Stimulated activated CD4-positive, alpha-beta T cell treated with anti-CD3 and anti-CD28 coated beads, Interleukin-12 subunit alpha, Interleukin-12 subunit beta, amount 100 ng/mL, for 4 hours (primary cell): ENCODE data around the gene SLC45A1.

Experiments used
- DNase-seq: peaks from one replicate; pipeline ENCODE4 v3.0.0-alpha.2; 2020

Gene SLC45A1

DNA sequence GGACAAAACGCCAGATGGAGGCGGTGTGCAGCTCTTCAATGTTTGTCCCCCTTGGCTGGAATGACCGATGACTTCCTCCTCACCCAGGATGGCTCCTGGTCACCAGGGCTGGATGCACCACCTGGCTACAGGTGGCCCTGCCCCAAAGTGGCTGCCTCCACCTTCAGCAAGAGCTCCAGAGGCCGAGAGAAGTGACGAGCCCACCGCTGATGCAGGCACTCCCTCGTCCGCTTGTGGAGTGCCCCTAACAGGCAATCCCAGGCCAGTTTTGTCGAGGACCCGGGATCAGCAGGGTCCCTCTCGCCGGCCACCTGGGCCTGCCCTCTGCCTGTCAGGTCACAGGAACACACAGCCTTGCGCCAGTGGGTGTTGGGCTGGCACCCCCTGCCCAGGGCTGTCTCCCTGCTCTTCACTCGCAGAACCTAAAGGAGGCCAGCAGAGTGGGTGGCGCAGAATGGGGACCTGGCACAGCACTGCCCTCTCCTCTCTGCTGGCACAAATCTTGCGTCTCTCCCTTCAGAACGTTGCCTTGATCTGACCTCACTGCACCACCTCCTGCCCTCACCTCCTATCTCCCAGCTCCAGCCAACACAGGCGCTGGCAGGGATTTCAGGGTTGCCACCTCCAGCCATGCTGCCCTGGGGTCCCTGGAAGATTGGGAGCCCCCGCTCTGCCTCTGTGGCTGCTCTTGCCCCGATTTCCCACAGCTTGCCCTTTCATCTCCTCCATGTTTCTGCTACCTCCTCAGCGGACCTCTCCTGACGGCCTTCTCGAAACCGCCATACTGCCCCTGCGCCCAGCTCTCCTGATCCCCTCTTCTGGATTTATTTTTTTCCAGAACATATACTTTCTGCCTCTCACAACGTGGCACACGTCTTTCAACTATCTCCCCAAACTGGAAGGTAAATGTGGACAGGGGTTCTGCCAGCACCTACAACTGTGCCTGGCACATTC lies 38.6 kb downstream of the SLC45A1 start:
- no peak for DNase-seq

DNA sequence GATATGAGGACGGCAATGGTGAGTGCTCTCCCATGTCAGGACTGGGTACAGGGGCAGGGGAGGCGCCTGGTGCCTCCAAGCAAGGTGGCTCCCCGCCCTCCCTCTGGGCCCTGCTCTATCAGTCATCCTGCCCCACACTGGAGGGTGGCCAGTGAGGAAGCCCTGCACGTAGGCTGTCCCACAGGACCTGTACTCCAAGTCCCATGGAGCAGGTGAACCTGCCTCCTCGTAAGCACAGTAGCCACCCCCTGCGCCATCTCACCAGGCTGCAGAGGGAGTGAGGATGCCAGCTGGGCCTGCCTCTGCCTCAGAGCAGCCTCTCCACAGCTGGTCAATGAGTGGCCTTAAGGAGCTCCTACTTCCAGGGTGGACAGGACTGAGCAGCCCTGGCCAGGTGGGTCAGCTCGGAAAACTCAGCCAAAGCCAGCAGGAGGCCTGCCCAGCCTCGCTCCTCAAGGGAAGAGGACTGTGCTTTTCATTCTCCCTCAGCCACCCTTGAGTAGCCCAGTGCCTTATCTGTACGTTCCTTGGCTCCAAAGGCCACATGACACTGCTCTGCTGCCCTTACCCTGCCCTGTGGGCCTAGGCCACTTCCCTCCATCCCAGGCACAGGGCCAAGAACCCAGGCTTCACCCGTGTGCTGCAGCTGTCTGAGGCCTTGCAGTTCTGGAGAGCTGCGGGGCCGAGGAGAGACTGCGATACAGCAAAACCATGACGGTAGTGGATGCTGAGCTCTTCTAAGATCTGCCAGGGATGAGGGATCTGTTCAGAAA lies 39.6 kb downstream of the SLC45A1 start:
- no peak for DNase-seq

DNA sequence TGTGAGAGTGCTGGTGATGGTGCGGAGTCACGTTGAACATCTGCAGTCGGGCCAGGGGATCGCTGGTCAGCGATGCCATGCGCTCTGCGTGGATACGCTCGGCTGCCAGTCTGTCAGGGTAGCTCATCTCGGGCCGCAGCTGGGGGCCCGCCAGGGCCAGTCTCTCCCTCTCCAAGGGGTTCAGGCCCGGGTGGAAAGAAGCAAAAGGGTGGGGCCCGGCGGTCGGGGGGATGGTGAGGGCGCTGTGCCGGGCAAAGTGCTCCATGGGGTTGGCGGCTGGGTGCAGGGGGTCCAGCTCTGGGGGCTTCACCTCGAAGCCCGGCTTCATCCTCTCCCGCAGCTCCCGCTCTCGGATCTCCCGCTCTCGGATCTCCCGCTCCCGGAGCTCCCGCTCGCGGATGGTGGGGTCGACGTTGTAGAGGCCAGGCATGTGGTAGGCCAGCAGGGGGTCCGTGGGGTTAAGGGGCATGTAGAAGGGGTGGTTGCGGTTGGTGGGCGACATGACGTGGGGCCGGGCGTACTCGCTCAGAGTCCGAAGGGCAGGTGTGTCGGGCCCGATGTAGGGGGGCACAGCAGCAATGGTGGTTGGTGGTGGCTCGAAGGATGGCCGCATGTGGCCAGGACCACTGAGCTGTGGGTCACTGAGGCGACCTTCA lies 40.5 kb downstream of the SLC45A1 start:
- DNase-seq: no peak

DNA sequence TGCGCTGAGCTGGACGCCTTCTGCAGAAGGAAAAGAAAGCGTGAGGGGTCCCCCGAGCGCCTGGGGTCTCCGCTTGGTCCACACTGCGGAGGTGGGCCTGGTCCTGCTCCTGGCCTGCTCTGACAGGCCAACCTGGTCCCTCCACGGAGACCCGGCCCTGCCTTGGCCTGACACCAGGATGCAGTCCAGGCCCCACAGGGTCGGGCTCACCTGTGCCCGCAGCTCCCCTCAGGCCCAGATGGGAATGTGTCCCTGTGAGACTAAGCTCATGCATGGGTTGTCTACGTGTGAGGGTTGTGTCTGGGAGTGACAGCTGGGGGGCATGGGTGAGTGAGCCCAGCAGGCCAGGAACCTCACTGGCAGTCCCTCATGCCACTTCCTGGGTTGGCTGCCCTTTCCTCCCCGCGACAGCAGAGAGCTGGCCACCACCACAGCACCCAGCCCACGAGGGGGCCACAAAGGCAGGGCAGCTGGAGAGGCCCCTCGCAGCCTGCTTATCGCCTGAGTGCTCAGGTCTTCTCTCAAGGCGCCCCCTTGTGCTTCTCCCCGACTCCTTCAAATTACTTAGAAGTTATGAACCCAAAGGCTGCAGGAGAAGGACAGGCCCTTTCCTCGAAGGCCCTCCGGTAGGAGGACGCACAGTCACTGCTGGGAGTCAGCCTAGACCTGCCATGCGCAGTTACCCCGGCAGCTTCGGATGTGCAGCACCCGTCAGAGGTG lies 41.1 kb downstream of the SLC45A1 start:
- DNase-seq: no peak

DNA sequence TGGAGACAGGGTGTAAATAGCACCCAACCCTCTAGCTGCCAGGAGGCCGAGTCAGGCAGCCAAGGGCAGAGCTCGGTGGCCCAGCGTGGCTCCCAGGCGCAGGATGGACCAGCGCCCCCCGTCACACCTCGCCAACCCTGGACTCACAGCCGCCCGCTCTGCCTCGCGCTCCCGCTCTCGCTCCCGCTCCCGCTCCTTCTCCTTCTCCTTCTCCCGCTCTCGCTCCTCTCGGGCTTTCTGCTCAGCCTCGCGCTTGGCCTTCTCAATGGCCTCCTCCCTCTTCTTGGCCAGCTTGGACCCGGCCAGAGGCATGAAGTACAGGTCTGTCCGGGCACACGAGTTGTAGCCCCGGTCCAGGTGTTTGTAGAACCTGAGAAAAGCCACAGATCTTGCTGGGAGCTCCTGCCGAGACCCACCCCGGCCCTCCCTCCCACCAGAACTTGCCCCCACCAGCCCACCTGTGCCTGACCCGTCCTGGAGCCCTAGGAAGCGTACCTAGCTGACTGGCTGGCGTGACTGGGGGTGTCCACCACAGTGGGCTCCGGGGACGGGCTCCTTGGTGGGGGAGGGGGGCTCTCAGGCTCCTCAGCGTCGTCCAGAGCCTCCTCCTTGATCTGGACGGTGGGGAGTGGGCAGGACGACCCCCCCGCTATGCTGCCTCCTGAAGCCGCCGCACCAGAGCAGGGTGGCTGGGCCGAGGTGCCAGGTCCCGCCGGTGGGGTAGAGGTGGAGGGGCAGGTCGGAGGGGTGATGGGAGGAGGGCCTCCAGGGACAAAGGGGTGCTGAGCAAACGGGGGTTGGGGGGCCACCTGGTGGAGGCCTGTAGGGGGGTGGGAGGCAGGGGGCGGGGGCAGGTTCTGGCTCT lies 41.9 kb downstream of the SLC45A1 start:
- DNase-seq: no peak

DNA sequence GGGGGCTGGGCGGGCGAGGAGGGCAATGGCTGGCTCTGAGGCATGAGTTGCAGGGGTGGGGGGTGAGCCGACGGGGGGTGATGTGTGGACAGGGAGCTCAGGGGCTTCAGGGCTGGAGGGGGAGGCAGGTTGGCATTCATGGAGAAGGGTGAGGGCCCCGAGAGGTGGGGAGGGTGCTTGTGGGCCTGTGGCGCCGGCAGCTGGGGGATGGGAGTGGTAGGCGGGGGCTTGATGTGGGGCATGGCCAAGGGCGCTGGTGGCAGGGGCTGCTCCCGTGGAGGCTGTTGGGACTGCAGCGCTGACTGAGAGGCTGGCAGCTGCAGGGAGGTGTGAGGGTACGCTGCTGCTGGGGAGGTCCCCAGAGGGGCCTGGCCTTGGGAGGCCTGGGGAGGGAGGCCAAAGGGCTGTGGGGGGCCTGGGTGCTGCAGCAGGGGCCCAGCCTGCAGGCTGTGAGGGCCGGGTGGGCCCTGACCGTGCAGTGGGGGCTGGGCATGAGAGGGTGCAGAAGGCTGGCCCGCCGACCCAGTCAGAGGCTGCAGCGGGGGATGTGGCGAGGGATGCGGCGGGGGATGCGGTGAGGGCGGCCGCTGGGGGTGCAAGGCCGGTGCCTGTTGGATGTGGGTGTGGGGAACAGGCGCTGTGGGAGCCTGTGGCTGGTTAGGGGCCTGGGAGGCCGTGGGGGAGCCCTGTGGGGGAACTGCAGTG lies 42.7 kb downstream of the SLC45A1 start:
- DNase-seq: no peak

DNA sequence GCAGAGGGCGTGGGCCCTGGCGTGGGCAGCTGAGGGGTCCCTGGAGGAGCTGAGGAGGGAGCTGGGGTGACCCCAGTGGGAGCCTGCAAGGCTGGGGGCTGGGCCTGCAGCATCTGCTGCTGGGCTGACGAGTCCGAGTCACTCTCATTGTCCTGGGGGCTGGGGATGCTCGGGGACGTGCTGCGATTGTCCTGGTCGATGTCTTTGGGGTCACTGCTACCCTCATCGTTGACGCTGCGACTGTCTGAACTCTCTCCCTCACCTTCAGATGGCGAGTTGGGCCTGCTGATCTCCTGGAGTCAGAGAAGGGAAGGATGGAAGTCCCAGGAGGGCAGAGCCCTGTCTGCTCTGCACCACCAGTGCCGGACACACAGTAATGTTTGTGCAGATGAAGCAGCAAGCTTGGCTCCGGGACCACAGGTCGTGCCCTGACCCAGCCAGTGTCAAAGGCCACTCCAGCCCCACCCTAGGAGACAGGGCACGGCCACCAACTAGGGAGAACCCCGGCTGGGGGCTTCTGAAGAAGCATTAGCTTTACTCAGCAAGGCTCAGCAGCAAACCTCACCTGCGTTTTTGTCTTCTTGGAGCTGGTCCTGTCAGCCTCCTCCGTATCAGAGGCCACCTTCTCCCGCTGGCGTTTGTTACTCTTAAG lies 43.4 kb downstream of the SLC45A1 start:
- DNase-seq: no peak

DNA sequence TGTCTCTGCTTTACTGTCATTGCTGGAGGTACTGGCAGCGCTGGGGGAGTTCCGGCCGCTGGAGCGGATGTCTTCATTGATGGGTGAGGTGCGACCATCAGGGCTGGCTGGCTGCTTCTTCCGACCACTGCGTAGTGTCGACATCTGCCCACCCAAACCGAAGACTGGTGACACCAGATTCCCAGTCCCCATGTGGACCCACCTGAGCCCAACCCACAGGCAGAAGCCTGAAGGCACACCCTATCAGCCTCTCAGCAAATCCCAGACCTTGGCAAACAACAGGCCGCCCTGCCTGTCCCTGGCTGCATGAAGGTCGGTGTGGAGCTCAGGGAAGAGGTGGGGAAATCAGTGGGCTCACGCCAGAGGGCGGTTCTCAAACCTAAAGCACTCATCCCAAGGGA lies 44.8 kb downstream of the SLC45A1 start:
- DNase-seq: no peak

DNA sequence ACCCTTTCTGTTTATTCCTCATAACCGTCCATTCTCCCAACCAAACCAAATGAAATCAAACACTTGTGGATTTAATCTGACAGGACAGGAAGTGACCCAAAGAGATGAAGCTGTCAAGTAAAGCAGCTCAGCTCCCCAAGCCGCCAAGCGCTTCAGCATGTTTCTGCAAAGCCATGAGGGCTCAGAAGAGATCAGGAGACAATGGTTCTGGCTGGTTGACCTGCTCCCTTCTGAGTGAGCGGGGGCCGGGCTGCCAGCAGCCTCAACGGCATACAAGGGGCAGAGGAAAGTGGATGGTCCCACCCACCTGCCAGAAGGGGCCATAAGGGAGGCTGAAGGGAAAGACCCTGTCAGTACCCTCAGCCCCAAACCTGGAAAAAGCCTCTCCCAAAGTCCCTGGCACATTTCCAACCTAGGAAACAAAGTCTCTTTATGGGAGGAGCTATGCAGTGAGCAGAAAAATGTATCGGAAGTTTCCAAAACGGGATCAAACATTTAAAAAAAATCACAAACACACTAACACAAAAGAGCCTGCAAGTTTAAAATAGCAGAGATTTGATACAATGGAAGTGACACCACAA lies 45.4 kb downstream of the SLC45A1 start:
- DNase-seq: no peak

DNA sequence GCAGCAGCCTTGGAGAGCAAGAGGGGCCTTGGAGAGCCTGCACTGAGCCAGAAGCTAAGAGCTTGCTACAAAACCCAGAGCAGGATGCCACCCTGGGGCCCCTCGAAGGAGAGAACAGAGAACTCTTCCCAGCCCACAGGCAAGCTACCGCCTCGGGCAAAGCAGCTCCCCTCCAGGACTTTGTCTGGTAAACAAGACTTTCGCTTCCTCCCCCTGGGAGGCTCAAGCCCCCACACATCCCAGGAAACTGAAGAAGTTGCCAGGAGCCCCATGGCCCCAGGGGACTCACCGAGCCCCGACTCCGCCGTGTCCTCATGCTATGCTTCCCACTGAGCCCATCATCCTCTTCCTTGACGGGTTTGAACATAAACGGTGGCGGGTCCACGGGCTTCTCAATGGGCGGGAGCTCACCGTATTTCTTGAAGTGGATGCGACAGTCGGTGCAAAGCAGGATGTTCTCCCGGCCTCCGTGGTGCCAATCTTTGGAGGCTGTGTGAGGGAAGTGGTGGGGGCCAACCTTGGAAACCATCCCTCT lies 45.9 kb downstream of the SLC45A1 start:
- no peak for DNase-seq

DNA sequence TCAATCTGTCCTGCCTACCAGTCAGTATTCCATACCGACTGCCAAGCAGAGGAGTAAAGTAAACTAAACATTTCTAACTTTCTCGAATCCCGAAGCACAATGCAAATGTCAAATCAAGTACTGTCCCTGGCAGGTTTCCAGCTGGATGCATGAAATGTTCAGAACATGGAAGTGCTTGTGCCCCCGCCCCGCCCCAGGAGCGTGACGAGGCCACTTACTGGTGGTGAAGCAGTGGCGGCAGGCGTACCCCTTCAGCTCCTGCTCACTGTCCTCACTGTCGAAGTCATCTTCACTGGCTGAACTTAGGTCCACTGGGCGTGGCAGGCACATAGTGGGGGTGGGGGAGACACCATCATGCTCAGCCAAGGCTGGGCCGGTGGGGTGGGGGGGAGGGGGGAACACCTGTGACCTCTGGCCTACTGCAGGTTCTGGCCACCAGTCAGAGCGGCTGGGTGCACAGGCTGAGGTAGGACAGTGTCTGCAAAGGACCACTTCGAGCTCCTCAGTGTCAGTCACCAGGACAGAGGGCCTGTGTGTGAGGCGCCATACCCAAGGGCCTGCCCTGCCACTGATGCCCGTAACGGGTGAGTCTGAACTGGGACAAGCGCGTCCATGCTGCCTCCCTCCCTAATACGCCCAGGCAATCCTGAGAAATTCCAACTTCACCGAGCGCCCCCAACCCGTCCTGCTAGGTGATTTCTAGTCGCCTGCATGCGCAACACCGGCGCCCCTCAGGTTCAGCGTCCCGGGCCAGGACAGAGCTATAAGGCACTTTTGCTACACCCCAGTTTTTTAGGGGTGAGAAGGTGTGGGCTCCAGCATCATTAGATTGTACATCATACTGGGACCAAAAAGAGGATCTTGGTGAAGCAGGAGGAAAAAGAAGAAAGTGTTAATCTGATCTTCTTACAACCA lies 46.9 kb downstream of the SLC45A1 start:
- DNase-seq: no peak

DNA sequence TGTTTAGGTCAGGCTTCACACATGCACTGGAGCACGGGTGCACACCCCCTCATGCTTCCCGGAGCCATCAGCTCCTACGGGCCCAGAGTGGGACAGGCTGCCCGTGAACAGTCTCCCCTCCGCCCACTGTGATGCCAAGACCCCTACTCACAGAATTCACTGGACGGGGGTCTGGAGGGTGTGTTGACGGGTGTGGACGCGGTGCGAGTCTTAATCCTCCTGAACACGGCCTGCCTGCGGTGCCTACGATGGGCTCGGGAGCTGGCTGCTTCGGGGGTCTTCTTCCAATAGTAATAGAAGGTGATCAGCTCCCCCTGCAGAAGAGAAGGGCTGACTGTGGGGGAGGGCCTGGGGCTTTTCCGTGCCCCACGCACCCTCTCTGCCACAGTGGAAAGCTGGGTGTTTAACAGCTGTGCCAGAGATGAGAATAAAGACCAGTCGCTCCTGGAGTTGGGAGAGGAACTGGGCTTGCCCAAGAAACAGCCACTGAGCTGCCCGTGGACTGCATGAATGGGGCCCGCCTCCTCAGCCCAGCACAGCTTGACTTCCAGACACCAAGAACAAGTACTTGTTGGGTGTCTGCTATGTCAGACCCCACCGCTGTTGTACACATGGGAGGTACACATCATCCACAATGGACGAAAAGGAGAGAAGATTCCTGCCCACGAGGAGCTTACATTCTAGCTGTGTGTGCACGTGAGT lies 47.9 kb downstream of the SLC45A1 start:
- DNase-seq: no peak

DNA sequence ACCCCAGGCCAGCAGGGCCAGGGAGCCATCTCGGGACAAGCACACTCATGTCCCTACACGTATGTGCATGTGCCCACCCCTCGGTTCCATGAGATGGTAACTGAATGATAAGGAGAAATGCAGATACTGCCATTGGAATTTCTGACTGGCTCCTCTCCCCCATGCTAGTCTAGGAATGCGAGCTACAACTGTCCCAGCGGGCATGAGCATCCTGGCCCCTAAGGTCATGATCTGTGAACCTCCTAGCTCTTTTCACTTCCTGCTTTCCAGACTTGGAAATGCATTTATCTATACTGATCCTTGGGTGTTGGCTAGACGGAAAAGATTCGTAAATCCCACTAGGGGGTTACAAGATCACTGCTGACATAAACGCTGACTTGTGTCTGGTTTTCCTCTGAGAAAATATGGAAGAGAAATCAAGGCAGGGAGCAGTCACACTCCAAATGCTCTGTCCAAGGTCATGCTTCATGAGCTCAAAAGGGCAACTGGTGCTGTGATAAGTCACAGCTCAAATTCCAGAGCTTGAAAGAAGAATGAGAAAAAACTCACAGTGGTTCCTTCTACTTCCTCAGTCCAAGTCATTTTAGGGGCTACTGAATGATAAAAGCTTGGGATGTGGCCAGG lies 49.8 kb downstream of the SLC45A1 start:
- no peak for DNase-seq

DNA sequence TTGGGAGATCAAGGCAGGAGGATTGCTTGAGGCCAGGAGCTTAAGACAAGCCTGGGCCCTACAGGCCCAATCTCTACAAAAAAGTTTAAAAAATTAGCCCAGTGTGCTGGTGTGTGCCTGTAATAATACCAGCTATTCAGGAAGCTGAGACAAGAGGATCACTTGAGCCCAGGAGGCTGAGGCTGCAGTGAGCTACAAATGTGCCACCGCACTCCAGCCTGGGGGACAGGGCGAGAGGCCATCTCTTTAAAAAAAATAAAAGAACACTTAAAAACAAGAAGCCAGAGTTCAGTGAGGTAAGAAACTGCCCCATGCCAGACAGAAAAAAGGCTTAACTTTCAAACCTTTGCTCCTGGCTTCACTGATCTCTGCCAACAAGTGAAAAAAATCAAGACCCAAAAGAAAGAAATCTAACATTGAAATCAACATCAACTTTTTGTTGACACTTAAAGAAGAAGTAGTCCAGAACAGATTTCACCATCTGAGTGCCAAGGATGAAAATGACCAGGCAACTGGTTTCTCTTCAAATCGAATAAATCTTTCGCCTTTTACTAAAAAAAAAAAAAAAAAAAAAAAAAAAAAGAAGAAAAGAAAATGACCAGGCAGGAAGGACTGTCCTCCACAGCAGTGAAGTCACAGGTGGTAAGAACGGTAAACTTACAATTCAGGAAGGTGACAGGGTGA lies 51.2 kb downstream of the SLC45A1 start:
- DNase-seq: no peak

DNA sequence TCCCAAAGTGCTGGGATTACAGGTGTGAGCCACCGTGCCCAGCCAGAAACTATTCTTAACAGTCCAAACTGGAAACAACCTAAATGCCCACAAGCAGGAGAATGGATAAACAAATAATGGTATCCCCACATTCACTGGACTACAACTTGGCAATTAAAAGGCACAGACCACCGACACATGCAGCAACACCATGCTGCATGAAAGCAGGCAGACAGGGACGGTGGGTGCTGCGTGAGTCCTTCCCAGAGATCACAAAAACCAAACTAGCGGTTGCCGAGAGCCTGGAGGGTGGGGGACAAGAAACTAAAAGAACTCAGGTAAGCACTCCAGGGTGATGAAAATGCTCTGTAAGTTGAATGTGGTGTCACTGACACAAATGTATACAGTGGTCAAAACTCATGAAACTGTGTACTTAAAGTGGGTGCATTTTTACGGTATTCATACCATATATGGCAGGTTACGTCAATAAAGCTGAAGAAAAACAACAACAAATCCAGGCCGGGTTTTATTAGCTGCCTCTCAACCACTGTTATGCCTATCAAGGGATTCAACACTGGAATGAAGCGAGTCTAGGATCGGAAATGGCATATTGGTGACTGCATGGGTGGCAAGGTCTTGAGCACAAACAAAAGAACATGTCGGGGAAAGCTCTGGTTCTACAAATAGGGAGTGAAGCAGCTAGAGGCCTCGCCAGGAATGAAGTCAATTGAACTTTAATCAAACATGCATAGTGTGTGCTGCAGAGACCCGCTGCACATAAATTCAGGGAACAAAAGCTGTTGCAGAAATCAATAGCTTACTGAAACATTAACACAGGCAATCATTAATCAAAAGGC lies 52.4 kb downstream of the SLC45A1 start:
- no peak for DNase-seq

DNA sequence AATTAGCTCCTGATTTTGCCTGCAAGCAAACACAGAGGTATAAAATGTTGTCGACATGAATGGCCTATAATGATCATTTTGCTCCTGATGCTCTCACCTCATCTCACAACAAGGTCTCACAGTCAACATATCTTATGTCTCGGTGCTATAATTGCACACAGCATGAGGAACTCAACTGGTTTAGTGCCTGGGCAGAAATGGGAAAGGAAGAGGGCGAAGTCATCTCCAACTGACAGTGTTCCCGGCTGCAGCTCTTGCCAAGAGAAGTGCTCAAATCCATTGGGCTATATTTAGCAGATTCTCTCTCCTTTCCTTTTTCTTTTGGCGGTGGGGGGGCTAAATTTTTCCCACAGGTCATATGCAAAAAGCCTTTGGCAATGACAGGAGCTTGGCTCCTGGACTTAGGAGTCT lies 53.0 kb downstream of the SLC45A1 start:
- no peak for DNase-seq
